Liver (tissue), 9 donors: ENCODE measurements around the gene SLX9. TPM values are rescaled to one million over a fixed set of nuclear protein-coding genes. Genes with fewer than 3 reads are reported as not detected.

Experiments
- DNase-seq: peaks from one replicate; pipeline ENCODE4 v3.0.0-alpha.2; 2017; ENCODE audit warnings: low spot score
- H3K27ac ChIP-seq, 2 donors: one replicate each; pipeline ENCODE4 v1.7.0; 2013; ENCODE audit warnings: inconsistent platforms in 2 of 2, low read length in 2 of 2, control low read depth in 1 of 2, low read depth in 1 of 2, mild to moderate bottlenecking in 1 of 2
- H3K27me3 ChIP-seq, 4 donors: one replicate each; pipeline versions ENCODE4 v1.6.1 to v1.7.0; 2013; ENCODE audit warnings: low read length in 3 of 4, inconsistent platforms in 1 of 4, mild to moderate bottlenecking in 1 of 4, moderate library complexity in 1 of 4; ENCODE audit not compliant: control insufficient read depth in 4 of 4, insufficient read depth in 4 of 4
- H3K36me3 ChIP-seq, 4 donors: one replicate each; pipeline versions ENCODE4 v1.6.1 to v1.7.0; 2013; ENCODE audit warnings: low read length in 3 of 4, mild to moderate bottlenecking in 3 of 4, low read depth in 1 of 4, moderate library complexity in 1 of 4; ENCODE audit not compliant: control insufficient read depth in 4 of 4, insufficient read depth in 3 of 4
- H3K4me1 ChIP-seq, 4 donors: one replicate each; pipeline versions ENCODE4 v1.6.1 to v1.7.0; 2013; ENCODE audit warnings: low read length in 3 of 4, mild to moderate bottlenecking in 3 of 4, moderate library complexity in 1 of 4; ENCODE audit not compliant: control insufficient read depth in 4 of 4, insufficient read depth in 4 of 4
- H3K4me3 ChIP-seq, 3 donors: one replicate each; pipeline versions ENCODE4 v1.6.1 to v1.7.0; 2013; ENCODE audit warnings: low read length in 3 of 3, control low read depth in 1 of 3, low read depth in 1 of 3, mild to moderate bottlenecking in 1 of 3
- H3K9ac ChIP-seq, 2 donors: one replicate each; pipeline ENCODE4 v1.7.0; 2013; ENCODE audit warnings: low read length in 2 of 2, mild to moderate bottlenecking in 2 of 2, moderate library complexity in 2 of 2, control low read depth in 1 of 2, low read depth in 1 of 2
- H3K9me3 ChIP-seq, 4 donors: one replicate each; pipeline versions ENCODE4 v1.6.1 to v1.7.0; 2013; ENCODE audit warnings: low read length in 3 of 4; ENCODE audit not compliant: control insufficient read depth in 4 of 4
- EGR1 ChIP-seq, 2 donors: IDR thresholded peaks; 2 replicates each; pipeline ENCODE4 v1.6.1; 2016 to 2018; ENCODE audit warnings: antibody characterized with exemption in 2 of 2, low read depth in 2 of 2
- FOXA1 ChIP-seq: IDR thresholded peaks from 2 replicates; pipeline ENCODE4 v1.6.1; 2016; ENCODE audit warnings: antibody characterized with exemption
- FOXA2 ChIP-seq: IDR thresholded peaks from 2 replicates; pipeline ENCODE4 v1.6.1; 2016; ENCODE audit warnings: antibody characterized with exemption
- GABPA ChIP-seq, 2 donors: IDR thresholded peaks in 1 of 2; conservative IDR thresholded peaks in 1 of 2; 2 replicates each; pipeline ENCODE4 v1.6.1; 2016; ENCODE audit warnings: antibody characterized with exemption in 2 of 2, mild to moderate bottlenecking in 1 of 2, moderate library complexity in 1 of 2
- HNF4G ChIP-seq: IDR thresholded peaks from 2 replicates; pipeline ENCODE4 v1.6.1; 2016; ENCODE audit warnings: antibody characterized with exemption
- NR2F2 ChIP-seq: IDR thresholded peaks from 2 replicates; pipeline ENCODE4 v1.6.1; 2016; ENCODE audit warnings: antibody characterized with exemption
- RAD21 ChIP-seq, 2 donors: IDR thresholded peaks; 2 replicates each; pipeline ENCODE4 v1.6.1; 2016; ENCODE audit warnings: antibody characterized with exemption in 2 of 2, mild to moderate bottlenecking in 2 of 2
- REST ChIP-seq: IDR thresholded peaks from 2 replicates; pipeline ENCODE4 v1.6.1; 2016; ENCODE audit warnings: antibody characterized with exemption, mild to moderate bottlenecking
- RXRA ChIP-seq, 2 donors: IDR thresholded peaks; 2 replicates each; pipeline ENCODE4 v1.6.1; 2017 to 2018; ENCODE audit warnings: antibody characterized with exemption in 2 of 2, mild to moderate bottlenecking in 1 of 2
- SP1 ChIP-seq: IDR thresholded peaks from 2 replicates; pipeline ENCODE4 v1.6.1; 2018; ENCODE audit warnings: antibody characterized with exemption, mild to moderate bottlenecking
- TAF1 ChIP-seq: conservative IDR thresholded peaks from 2 replicates; pipeline ENCODE4 v1.6.1; 2016; ENCODE audit warnings: antibody characterized with exemption, mild to moderate bottlenecking
- YY1 ChIP-seq: IDR thresholded peaks from 2 replicates; pipeline ENCODE4 v1.6.1; 2016; ENCODE audit warnings: antibody characterized with exemption, mild to moderate bottlenecking
- WGBS: extraction: QIAGEN DNeasy Blood & Tissue Kit; methylation state at CpG from one replicate; pipeline ENCODE4 v1.1.7; 2013; 5-methylcytosine and 5-hydroxymethylcytosine counted together
- polyA plus RNA-seq, 2 donors: library from polyadenylated mRNA; stranded (reverse) in 1 of 2; unstranded in 1 of 2; fragments of 200-250 nt in 1 of 2; fragments of >200 nt in 1 of 2; fragmentation: Nextera tagmentation in 1 of 2; extraction: Ambion mirVana in 1 of 2; gene quantifications; one replicate each; pipeline versions ENCODE4 v1.2.1 to v1.2.3, GENCODE V29; 2013 to 2015
- total RNA-seq, 2 donors: library from RNA; depleted of rRNA; stranded (reverse); fragments of >200 nt; gene quantifications; one replicate each; pipeline ENCODE4 v1.2.3, GENCODE V29; 2014
- TF ChIP-seq, protein P1 (sequence below): IDR thresholded peaks from 2 replicates; pipeline ENCODE4 v1.6.1; 2016; ENCODE audit warnings: antibody characterized with exemption
- TF ChIP-seq, protein P2 (sequence below): IDR thresholded peaks from 2 replicates; pipeline ENCODE4 v1.6.1; 2016; ENCODE audit warnings: antibody characterized with exemption
- donor health status: healthy.
- donor health status: healthy.
- donor health status: healthy.
- donor health status: healthy.
- donor health status: healthy.

SLX9 gene
- total and polyA plus RNA-seq, 4 donors: 7.5 to 20.3 (median 12.2) TPM

DNA sequence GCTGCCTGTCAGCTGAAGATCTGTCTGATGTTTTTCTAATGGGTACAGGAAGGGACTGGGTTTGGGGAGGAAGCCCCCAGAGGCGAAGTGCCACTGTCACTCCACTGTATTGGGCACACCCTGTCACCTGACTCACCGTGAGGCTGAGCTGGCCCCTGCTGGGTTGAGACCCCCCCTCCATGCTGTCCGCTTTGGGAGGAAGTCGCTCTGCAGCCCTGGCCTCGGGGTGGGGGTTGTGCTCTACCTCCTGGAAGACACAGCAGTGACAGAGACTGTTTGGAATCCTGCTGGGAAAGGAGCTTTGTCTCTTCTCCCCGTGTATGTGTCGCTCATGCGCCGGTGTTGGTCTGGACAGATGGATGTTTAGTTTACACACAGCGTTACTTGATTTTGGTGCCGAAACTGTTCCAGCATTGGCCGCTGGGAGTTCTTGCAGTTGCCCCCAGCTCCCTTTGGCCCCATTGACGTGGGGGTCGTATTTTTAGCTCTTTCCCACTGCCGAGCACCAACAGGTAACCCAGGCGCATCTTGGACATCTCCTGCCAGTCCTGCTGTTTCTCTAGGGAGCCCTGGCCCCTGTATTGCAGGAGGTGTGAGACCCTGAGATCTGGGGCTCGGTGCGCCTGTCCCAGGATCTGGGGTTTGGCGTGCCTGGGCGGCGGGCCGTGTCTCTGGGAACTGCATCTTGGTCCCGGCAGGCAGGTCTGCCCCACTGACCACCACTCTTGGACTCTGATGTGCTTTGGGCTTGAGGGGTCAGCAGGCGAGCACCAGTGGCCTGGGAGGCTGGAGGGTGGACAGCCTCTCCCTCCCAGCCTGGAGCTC, 30.3 kb downstream of the SLX9 start:
- Histone ChIP-seq H3K27me3 (no peaks in the 10 kb centered on the region), H3K4me1 (peaks cover 2 to 19% (median 5%) of the 10 kb centered on the region in 4 donors), H3K9me3 (no peaks in the 10 kb centered on the region), H3K36me3 (peaks cover 0 to 4% (median 2%) of the 10 kb centered on the region in 4 donors), H3K4me3 (no peak overlapping the region), H3K9ac (no peak overlapping the region), H3K27ac (peak overlapping the region; percentile 37 to 80)
- WGBS: 85% methylated on average over 24 of the region's 24 CpGs
- TF ChIP-seq GABPA (IDR thresholded peaks at IDR 0.05 in 1 of 2, conservative IDR thresholded peaks at IDR 0.05 in 1 of 2) (no peak), SP1 (no peak), EGR1 (IDR thresholded peaks at IDR 0.05; ENCODE audit: low read depth in 2 of 2) (no peak), RAD21 (IDR thresholded peaks at IDR 0.05) (peak in 1 of 2 donors; percentile 27)
- DNase-seq: no peak

DNA sequence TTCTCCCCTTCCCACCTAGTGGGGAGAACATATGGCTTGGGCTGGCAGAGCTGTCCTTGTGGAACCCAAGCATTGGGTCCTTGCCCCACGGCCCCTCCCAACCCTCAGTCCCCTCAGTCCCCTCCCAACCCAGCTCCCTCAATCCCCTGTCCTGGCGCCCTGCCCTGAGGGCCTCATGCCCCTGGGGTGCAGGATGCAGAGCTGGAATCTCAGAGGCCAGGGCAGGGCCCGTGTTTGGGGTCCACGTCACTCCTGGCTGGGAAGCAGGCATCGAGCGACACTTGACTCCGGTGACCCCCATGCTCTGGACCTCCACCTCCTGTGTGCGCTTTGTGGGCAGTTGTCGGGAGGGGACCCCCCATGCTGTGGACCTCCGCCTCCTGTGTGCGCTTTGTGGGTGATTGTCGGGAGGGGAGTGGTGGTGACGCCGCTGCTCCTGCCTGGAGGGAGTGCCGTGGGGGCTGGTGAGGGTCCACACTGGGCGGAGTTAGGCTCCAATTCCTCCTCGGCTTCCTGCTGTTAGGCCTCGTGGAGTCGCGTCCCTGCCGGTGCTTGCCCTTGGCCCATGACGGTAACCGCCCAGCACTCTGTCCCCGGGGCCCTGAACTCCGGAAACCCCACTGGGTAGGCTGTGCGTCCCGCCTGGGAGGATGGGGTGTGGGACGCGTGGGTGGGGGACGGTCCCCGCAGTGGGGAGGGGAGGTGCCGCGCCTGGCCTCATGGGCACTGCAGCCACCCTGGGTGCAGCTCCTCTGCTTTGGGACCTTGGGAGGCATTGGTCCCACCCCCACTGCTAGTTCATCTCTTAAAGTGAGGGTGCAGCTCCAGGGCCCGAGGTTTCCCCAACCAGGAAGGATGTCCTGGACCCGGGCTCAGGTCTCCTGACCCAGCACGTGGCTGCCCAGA, 31.2 kb downstream of the SLX9 start:
- no peak for TF ChIP-seq HNF4G
- TF ChIP-seq, protein P1, sequence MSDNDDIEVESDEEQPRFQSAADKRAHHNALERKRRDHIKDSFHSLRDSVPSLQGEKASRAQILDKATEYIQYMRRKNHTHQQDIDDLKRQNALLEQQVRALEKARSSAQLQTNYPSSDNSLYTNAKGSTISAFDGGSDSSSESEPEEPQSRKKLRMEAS: no peak
- no peak for TF ChIP-seq REST
- TF ChIP-seq YY1: no peak
- no peak for TF ChIP-seq FOXA2
- no peak for TF ChIP-seq FOXA1
- no peak for TF ChIP-seq NR2F2
- no peak for TF ChIP-seq RXRA (IDR thresholded peaks at IDR 0.05)
- TF ChIP-seq TAF1: no peak
- TF ChIP-seq, protein P2, sequence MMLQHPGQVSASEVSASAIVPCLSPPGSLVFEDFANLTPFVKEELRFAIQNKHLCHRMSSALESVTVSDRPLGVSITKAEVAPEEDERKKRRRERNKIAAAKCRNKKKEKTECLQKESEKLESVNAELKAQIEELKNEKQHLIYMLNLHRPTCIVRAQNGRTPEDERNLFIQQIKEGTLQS: no peak
- no peak for TF ChIP-seq SP1
- TF ChIP-seq EGR1 (IDR thresholded peaks at IDR 0.05; ENCODE audit: low read depth in 2 of 2): no peak
- Histone ChIP-seq H3K27me3 (no peaks in the 10 kb centered on the region), H3K4me1 (peaks cover 2 to 19% (median 5%) of the 10 kb centered on the region in 4 donors), H3K9ac (no peak overlapping the region), H3K27ac (peak overlapping the region in 1 of 2 donors; percentile 37), H3K4me3 (no peak overlapping the region), H3K36me3 (peaks cover 0 to 4% (median under 1%) of the 10 kb centered on the region in 4 donors), H3K9me3 (no peaks in the 10 kb centered on the region)
- WGBS: 93% methylated on average over 36 of the region's 36 CpGs
- DNase-seq: no peak
